ENCODE data around the gene CDK5.
"Not testable (repeated sequence)": the region's sequence is repeated elsewhere in the genome, so short reads cannot be mapped to it uniquely, and the experiment has no call there.

The CDK5 gene

DNA sequence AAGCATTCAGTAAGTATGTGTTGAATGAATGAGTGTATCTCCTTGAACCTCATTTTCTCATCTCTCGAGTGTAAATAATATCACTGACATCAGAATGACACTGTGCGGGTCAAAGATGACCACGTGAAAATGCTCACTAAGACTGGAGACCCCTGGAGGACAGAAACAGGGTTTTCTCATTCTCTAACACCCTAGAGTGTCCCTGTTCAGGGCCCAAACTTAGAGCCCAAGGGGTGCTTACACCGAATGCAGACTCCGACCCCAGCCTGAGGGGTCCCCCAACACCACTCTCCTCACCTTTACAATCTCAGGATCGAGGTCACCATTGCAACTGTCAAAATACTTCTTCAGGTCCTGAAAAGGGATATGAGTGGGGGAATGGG is 1.4 kb downstream of the CDK5 start:
- no peak for DNase-seq

- DNase-seq = no peak
Measured at GRCh38 chr7:151053751-151054150, 3.9 kb downstream of the CDK5 start.

GRCh38 chr7:151053096-151053495 is 4.6 kb downstream of the CDK5 start:
- DNase-seq = no peak

DNA sequence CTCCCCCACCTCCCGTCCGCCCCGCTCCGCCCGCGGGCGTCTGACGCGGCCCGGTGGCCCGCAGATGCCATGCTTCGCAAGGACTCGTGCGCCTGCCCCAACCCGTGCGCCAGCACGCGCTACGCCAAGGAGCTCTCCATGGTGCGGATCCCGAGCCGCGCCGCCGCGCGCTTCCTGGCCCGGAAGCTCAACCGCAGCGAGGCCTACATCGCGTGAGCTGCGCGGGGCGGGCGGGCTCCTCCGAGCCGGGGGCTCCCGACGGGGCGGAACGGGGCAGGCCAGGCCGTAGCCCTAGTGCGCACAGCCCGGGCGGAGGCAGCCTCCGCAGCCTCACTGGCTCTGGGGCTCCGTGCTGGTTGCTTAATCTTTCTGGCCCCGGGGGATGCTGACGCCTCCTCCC is 6.6 kb downstream of the CDK5 start:
- DNase-seq = peak; percentile 81

DNA sequence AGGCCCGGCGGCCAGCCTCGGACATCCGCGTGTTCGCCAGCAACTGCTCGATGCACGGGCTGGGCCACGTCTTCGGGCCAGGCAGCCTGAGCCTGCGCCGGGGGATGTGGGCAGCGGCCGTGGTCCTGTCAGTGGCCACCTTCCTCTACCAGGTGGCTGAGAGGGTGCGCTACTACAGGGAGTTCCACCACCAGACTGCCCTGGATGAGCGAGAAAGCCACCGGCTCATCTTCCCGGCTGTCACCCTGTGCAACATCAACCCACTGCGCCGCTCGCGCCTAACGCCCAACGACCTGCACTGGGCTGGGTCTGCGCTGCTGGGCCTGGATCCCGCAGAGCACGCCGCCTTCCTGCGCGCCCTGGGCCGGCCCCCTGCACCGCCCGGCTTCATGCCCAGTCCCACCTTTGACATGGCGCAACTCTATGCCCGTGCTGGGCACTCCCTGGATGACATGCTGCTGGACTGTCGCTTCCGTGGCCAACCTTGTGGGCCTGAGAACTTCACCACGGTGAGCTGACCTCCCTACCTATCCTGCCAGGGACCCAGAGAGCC is 8.7 kb downstream of the CDK5 start:
- no peak for DNase-seq

DNA sequence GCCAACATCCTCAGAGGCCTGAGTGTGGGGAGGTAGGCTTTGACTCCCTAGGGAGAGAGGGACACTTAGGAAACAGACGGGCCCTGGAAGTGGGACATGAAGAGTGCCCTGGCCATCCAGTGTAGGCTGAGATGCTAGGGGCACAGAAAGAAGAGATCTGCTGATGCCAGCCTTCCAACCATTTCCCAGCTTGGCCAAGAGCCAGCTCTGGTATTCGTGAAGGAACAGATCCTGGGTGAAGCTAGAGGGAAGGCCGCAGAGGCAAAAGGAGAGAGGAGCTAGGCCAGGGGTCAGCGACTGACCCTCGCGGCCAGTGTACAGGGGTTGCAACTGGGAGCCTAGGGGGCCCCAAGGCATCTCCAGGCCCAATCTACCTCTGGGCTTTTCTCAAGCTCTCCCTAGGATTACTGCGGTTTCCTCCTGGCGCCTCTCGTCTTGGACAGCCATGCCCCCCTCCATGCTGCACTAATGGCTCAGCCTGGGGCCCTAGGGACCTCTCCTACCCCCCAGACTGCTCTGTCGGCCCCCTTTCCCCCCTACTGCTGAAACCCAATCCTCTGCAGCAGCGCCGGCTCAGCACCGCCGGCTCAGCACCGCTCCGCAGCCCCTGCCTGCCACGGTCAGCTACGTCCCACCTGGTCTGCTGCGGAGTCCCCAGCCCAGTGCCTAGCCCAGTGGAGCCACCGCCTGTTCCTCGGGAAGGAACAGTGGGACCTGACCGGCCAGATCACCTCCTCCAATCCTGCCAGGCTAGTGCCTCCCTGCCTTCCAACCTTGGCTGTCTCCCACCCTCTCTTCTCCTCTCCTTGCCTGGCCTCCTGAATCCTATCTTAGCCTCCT is 9.5 kb downstream of the CDK5 start, which contains the start of gene ASIC3:
Gene ASIC3, plus strand, starts transcription at position 556 of the 840 bp plus-strand sequence. CDS start 355 bp downstream, outside the sequence.
- DNase-seq = no peak

DNA sequence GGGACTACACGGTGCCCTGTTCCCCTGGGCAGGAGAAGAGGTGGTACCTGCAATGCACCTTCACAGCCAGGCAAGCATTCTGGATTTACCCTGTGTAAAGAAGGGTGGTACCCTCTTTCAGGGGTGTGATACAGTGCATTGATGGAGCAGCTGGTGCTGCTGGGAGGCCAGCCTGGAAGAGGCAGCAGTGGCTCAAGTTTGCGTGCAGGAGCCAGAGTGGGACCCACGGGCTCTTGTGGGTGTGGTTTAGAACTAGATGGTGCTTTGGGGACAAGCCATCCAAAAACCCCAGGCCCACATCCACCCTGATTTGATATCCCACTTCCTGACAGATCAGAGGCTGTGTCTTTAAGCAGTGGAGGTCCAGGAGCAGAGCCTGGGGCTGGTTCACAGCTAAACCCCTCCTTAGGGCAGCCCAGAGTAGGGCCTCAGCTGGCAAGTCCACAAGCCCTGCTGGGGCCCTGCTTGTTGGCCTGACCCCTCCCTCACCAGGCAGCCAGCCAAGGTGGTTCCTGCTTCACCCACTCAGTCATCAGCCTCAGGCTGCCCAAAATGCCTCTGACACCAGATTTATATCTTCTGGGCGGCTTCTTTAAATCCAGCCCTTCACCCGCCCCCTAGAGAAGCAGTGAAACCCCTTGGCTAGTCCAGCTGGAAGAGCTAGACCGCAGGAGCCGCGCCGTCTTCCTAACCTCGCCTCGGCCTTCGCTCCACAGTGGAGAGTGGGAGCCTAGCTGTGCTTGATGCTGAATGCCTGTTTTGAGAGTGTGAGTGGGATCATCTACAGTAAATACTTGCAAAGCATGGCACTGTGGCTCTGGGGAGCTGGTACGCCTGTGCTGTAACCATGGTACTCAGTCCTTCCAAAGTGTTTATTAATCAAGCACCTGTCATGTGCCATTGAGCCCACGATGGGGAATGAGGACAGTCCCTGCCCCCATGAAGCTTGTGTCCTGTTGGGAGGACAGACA is 10.8 kb downstream of the CDK5 start:
- no peak for DNase-seq

DNA sequence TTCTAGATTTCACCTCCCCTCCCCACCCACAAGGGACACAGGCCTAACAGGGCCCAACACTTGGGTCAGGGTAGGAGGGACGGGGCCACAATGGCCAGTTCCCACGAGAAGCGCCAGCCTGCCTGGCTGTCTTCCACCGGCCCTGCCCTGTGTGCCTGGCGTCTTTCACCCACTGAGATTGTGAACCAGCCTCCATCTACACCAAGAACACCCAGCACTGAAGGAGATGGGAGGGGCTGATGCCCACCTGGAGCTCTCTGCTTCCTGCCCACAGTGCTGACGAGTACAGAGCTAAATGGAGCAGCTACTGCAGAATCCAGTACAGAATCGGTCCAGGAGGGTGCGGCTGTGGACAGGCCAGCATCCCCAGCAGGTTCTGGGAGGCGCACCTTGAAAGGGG is 11.7 kb downstream of the CDK5 start:
- DNase-seq = no peak

GRCh38 chr7:151045262-151045661 is 12.4 kb downstream of the CDK5 start:
- DNase-seq = no peak

DNA sequence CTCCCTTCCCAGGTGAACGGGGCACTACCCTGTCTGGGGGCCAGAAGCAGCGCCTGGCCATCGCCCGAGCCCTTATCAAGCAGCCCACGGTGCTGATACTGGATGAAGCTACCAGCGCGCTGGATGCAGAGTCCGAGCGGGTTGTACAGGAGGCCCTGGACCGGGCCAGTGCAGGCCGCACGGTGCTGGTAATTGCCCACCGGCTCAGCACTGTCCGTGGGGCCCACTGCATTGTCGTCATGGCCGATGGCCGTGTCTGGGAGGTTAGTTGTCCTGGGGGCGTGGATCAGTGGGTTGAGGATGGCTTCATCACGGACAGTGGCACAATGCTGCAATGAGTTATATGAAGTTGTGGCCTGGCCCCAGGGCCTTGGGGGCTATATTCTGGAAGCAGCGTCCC is 13.7 kb downstream of the CDK5 start:
- no peak for DNase-seq

DNA sequence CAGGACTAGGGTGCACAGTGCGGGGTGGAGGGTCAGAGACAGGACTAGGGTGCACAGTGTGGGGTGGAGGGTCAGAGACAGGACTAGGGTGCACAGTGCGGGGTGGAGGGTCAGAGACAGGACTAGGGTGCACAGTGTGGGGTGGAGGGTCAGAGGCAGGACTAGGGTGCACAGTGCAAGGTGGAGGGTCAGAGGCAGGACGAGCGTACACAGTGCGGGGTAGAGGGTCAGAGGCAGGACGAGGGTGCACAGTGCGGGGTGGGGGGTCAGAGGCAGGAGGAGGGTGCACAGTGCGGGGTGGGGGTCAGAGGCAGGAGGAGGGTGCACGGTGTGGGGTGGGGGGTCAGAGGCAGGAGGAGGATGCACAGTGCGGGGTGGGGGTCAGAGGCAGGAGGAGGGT is 14.2 kb downstream of the CDK5 start:
- not testable (repeated sequence) for DNase-seq

- no peak for DNase-seq
Measured at GRCh38 chr7:151040616-151041375, 16.9 kb downstream of the CDK5 start.

- peak; percentile 59 for DNase-seq
Measured at GRCh38 chr7:151039850-151040548, 17.7 kb downstream of the CDK5 start.

DNA sequence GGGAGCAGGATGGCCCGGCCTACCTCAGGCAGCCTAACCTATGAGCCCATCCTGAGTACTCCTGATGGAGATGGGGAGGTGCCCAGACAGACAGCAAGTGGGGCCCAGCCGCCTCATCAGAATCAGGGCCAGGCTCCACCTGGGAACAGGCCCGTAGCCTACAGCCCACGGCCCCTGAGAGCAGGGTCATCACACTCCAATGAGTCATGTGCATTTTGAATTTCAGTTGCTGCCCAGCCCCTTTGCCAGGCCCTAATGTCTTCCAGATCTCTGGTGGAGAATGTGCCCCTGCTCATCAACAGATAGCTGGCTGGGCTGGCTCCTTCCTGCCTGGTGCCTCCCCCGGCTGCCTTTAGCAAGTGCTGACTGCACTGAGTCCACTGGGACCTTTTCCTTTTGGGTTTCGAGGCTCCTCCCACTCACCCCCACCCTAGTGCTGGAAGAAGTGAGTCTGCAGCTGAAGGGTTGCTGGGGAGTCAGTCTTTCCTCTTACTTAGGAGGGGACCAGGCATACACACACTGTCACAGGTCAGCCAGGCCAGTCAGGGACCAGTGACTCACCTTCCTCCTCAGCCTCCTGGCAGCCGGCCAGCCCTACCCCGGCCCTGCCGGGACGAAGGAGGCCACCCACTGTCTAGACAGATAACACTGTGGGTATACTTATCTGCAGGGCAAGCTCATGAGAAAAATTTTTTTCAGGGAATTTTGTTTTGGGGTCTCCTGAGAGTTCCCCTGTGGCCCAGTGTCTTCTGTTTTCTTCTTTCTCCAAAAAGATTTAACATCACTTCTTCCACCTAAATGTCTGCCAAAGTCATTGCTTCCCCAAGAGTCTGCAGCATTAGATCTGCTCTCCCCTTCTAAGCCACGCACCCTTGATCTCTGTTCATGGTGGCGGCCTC is 18.5 kb downstream of the CDK5 start:
- DNase-seq = peak; percentile 87

- no peak for DNase-seq
Measured at GRCh38 chr7:151035902-151036301, 21.8 kb downstream of the CDK5 start.

GRCh38 chr7:151035026-151035717 is 22.5 kb downstream of the CDK5 start:
- DNase-seq = no peak

GRCh38 chr7:151034312-151035025 is 23.2 kb downstream of the CDK5 start:
- DNase-seq = no peak

DNA sequence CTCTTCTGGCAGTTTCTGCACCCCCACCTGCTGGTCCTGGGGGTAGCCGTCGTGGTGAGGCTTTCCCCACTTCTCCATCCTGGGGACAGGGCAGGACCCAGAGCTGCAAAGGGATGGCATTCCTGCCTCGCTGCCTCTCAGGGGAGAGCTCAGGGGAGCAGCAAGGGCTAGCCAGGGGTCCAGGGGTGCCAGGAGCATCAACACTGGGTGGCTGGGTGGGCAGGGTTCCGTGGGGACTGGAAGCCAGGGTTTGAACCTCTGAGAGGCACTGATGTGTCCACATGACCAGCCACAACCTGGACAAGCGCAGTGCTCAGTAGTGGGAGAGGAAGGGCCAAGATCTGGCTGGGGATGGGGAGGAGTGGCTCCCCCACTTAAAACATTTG is 23.8 kb downstream of the CDK5 start:
- DNase-seq = no peak

All from activated CD8-positive, alpha-beta memory T cell treated with anti-CD3 and anti-CD28 coated beads for 24 hours (primary cell).